HG03558 (cell line): ENCODE measurements around the gene HIGD2A.

Experiments
- ATAC-seq: cut with Tn5 transposase; IDR thresholded peaks from one replicate; pipeline ENCODE4 v1.9.1; 2021; ENCODE audit warnings: moderate number of reproducible peaks; ENCODE audit not compliant: unreplicated experiment; ENCODE audit errors: extremely low read depth

Gene HIGD2A

DNA sequence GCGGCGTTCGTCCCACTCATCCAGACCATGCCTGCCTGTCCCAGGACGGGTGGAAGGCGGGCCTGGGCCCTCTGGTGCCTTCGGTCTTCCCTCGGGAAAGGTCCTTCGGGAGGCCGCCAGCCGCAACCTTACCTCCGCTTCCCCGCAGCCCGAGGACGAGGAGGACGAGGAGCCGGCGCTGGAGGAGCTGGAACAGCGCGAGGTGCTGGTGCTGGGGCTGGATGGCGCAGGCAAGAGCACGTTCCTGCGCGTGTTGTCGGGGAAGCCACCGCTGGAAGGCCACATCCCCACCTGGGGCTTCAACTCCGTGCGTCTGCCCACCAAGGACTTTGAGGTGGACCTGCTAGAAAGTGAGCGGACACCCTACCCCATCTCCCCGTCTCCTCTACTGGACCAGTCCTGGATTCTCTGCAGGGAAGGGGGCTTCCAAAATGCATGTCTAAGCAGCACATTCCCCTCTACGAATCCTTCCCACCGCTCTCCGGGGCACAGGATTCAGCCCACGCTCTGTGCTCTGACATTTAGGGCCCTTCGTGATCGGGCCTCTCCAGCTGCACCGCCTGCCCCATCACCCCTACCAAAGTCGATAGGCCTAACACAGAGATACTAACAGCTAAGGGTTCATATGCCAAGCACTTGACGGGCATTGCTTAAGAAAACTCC is 22.2 kb upstream of the HIGD2A start:
- no peak for ATAC-seq

DNA sequence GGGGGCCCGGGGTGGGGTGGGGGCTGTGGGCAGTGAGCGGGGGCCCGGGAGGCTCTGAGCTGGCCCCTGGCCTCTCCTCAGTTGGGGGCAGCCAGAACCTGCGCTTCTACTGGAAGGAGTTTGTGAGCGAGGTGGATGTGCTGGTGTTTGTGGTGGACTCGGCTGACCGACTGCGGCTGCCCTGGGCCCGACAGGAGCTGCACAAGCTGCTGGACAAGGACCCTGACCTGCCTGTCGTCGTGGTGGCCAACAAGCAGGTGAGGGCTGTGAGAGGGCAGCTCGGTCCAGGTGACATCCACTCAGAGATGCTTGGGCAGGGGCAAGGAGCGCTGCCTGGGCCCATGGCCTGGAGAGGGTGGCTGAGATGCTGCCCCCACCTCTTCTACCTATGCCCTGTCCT is 19.8 kb upstream of the HIGD2A start:
- no peak for ATAC-seq

DNA sequence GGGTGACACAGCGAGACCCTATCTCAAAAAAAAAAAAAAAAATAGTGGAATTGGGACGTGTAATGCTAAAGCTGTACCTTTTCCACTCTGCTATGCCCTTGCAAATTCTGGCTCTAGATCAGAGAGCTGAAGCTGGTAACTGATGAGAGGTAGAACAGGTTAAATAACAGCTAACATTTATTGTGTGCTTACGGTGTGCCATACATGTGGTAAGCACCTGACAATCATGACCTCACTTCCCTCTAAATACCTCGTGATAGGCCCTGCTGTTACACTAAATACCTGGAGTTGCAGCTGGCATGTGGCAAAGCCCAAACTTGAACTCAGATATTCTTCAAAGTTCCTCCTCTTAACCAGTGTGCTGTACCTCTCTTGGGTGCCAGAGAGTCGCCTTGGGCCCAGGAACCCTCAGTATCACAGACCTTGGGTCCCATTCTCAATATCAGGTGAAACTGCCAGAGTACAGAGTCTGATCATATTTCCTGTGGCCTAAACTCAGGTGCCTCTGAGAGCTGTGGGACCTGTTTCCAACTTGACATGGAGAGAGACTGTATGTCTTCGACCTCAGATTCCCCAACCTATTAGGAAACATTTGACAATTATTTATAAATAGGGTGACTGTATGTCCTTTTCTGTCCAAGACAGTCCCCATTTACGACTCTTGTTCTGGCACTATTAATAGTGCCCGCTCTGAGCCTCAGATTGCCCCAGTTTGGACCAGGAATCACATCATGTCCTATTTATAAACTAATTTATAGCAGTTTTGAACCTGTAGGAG is 18.4 kb upstream of the HIGD2A start:
- no peak for ATAC-seq

DNA sequence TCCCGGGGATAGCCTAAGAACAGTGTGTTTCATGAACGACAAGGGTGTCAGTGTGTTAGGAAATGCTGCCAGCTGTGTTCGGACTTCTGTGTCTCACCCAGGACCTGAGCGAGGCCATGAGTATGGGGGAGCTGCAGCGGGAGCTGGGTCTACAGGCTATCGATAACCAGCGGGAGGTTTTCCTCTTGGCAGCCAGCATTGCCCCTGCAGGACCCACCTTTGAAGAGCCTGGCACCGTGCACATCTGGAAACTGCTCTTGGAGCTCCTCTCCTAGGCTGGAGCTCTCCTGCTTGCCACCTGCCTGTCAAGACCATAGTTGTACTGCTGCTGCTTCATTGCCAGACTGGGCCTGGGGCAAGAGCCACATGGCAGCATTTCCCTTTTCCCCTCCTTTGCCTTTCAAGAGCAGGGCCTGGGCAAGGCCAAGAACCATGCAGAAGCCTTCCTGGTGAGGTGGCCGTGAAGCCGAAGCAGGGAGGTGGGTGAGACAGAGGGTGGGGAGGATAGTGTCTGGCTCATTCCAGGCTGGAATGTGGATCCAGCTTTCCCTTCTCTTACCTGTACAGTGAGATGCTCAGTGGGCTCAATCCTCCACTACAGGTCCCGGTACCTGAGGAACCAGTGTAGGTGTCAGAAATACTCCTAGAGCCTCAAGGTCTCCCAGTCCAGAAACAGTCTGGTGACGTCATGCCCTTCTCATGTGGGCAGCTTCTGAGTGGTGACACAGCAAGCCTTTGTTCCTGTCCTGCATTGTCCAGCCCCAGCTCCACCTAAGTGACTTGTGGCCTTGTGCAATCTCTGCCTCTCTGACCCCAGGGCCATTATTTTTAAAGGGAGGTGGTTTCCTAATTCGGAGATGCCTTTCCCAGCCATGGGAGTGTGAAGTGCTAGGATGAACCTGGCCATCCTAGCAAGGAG is 16.7 kb upstream of the HIGD2A start:
- ATAC-seq = no peak

DNA sequence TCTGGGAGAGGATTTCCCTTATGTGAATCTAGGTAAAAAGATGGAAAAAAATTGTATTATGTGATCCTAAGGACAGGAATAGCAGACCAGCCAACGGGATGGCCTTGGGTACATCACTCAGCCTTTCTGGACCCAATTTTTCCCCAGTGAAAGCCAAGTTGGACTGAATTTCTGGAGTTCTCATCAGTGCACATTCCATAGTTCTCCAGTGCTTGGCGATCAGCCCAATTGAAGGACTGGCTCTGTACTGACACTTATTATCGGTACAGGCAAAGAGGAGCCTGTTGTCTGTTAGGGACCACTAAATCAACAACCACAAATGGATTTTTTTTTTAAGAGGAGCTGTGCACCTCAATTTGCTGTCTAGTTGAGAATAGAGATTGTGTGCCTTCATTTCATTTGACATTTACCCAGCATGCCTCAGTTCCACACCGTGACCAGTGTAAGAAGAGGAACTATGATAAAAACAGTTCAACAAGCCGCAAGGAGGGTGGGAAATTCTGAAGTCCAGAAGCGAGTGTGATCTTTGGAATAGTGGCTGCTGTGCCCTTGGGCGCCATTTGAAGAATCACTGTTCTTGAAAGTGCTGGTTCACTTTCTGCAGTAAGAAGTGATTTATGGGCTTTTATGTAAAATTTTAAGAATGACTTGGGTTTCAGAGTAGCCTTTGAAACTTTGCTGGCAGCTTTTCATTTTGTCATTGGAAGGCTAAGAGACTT is 15.3 kb upstream of the HIGD2A start:
- no peak for ATAC-seq

DNA sequence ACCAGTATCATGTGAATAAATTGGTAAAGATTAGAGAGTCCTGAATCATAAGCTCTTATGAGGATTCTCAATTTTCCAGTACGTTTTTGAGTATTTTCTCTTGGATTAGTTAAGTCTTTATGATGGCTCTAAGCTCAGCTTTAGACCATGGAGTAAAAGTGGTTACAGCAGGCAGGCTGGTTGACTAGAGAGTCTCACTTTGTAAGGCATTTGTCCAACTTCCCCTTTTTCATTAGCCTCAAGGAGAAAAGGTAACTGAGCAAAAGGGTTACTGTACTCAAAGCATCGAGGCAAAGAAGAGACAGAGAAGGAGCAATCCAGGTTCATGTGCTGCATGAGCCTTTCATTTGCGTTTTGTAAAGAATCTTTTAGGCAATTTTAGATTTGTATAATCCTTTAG is 8.7 kb upstream of the HIGD2A start:
- no peak for ATAC-seq

DNA sequence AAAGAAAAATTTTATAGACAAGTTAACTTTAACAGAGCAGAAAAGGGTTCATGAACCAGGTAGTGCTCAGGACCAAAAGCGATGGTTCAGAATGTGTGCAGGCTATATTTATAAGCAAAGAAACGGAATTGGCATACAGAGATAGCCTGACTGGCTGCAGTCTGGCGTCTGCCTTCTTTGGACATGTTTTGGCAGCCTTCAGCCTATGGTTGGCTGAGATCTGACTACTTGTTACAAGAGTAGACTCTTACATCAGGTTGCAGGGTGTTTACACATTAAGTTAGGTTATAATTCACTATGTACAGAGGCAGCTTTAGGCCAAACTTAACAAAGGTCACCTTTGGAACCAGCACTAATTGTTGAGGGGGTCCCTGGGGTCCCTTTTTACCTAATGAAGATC is 7.1 kb upstream of the HIGD2A start:
- no peak for ATAC-seq

DNA sequence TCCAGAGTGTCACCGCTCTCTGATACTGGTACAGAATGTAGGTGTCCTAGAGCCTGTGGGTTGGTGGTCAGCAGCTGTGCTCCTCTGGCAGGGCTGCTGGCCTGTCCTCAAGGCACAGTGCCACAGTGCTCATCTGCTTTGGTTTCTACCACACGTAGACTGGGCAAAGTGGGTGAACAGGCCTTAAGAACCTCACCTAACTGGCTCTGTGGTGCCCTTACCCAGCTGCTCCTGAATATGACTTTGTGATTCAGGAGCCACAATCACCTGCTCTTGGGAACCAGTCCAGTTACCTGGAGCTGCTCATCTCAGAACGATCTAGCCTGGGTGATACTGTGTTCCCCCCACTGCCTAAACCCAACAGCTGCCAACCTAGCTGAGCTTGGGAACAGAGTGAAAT is 6.6 kb upstream of the HIGD2A start:
- no peak for ATAC-seq

DNA sequence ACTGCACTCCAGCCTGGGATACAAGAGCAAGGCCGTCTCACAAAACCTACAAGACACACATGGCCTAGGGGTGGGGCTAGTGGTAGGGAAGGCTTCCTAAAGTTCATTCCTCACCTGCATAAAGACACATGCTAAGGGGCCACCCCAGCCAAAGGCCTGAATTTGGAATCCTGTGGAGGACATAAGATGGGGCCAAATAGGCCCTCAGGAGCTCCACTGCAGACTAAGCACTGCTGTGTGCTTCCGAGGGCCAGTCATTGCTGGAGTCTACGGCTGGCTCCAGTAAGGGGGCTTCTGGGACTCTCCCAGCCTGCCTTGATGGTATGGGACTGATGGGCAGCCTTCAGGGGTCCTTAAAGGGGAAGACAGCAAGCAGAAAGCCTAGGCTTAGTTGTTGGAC is 5.8 kb upstream of the HIGD2A start:
- ATAC-seq = no peak

DNA sequence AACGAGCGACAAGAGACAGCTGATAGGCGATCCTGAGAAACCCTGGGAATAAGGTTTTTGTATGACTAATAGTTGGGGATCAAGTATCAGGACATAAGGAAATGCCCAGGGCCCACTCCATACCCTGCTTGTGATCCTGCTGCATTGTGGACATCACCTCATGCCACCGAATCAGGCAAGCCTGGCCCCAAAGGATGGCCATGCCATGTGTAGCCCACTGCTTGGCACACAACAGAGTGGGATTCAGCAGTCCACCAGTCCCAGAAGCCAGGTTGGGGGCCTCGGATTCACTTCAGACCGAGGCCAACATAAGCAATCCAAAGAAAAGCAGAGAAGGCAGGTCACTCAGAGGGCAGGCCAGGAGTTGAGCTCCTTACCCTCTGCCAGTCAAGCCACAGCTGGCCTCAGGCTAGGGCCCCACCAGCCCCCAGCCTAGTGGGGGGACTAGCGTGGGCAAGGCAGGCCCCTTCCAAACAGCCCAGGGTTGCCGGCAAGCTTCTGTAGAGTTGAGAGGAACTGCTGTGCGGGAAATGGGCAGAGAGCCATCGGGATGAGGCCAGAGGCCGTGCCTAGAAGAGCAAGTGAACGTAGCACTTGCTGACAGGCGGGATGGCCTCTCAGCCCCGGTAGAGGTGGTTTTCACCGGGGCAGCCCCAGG is 5.2 kb upstream of the HIGD2A start:
- ATAC-seq = no peak

DNA sequence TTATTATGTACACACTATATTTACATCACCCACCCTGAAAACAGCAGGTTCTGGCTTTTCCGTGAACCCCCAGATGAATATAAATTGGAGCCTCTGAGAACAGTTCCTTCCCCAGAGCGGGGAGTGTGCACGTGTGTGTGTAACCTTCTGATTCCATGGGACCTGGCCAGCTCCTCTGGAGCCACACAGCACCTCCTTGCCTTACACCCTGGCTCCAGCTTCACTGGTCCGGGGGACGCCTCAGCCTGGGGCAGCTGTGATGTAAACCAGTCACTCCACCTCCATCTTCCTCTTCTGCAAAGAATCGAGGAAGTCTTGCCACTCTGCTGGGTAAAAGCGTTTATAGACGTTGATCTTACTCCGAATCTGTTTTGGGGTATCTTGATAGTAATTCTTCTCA is 4.6 kb upstream of the HIGD2A start:
- ATAC-seq = no peak

DNA sequence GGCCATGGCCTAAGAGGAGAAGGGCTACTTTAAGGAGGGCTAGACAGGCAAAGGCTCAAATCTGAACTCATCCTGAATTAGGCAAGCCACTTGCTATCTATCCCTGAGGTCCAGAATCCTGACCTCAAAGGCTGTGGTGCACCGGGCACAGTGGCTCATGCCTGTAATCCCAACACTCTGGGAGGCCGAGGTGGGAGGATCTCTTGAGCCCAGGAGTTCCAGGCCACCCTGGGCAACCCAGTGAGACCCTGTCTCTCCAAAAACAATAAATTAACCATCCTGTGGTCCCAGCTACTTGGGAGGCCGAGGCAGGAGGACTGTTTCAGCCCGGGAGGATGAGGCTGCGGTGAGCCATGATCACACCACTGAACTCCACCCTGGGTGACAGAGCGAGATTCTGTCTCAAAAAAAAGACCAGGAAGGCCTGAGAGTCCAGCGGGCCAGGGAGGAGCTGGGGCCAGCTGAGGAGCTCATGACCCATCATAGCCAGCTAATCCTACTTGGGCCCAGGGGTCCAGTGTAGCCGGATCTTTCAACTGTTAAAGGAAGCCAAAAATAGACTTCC is 4.1 kb upstream of the HIGD2A start:
- ATAC-seq = no peak

DNA sequence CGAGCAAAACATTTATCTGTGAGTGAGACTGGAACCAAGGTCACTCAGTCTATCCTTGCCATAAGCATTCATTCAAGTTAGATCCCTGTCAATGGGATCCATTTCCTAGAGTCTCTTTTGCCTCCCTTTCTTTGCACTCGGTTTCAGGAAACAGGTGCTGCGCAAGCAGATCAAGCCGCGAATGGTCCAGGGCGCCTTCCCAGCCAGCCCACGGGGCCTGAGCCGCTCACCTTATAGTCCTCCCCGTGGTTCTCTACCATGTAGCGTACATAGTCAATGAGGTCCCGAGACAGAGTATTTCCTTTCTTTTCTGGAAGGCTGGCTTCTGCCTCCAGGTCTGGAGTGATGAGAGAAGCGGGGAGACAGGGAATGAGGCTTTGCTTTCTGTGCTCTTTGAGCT is 3.6 kb upstream of the HIGD2A start:
- ATAC-seq = no peak

DNA sequence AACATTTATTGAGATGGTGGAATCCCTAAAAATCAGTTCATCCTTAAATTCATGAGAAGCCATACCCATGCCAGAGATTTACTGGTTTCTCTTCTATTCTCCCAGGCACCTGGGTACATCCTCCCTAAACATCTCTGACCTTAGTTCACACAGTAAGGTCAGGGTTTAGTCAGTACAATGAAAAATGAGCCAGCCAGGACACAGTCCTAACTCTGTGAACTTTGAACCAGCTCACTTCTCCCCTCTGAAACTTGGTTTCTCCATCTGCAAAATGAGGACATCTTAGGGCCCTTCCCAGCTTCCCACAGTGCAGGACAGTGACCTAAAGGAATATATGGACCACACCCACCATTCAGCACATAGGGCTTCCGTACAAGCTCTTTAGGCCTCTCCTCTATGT is 2.1 kb upstream of the HIGD2A start:
- ATAC-seq = no peak

DNA sequence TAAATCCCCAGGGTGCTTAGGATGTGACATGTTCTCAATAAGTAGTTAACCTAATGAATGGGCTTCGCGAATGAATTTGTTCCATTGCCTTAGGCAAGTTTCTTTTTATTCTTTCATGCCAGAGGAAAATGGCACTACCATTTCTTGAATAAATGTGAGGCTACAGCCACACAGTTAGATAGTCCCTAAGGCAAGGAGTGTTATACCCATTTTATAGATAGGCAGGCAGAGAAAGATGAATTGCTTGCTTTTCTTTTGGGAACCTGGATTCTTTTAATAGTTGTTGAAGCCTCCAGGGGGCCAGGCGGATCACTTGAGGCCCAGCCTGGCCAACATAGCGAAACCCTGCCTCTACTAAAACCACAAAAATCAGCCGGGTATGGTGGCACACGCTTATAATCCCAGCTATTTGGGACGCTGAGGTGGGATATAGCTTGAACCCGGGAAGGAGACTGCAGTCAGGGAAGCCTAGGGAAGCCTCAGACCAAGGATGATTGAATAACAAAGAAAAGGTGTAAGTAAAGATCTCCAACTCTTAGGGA is 1.1 kb upstream of the HIGD2A start:
- no peak for ATAC-seq

DNA sequence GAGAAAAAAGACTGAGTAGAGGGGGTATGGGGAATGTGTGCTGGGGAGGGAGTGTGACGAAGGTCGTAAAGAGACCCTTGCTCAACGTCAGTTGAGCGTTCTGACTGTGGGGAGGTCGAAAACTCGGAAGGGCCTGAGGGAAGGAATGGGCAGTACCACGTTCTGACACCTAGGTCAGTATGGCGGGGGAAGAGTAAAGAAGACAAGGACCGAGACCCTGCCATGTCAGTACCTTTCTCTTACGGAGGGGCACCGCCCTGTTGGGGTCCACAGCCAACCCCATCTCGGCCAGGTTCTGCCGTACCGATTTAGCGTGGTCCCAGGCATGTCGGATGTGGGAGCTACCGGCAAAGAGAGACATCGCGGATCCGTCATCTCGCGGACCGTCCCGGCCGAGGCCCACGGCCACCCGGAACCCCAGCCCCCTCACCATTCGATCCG is 528 bp upstream of the HIGD2A start:
- no peak for ATAC-seq

DNA sequence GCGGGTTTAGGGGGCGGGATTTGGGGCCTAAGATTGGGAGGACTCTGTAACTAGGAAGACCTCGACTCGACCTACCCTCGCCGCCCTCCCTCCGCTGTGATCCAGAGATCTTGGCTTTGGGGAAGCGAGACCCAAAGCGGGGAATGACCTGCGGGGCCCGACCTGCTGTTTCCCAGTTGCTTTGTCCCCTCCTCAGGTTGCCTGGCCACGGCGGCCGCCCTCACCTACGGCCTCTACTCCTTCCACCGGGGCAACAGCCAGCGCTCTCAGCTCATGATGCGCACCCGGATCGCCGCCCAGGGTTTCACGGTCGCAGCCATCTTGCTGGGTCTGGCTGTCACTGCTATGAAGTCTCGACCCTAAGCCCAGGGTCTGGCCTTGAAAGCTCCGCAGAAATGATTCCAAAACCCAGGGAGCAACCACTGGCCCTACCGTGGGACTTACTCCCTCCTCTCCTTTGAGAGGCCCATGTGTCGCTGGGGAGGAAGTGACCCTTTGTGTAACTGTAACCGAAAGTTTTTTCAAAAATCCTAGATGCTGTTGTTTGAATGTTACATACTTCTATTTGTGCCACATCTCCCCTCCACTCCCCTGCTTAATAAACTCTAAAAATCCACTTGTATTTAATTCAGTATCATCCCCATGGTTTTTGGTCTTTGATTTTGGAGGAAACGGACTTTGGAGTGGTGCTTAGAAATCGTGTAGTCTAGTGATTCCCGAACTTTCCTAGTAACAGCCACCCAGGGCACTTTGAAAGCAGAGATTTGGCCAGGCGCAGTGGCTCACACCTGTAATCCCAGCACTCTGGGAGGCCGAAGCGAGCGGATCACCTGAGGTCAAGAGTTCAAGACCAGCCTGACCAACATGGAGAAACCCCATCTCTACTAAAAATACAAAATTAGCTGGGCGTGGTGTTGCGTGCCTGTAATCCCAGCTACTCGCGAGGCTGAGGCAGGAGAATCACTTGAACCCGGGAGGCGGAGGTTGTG is 878 bp downstream of the HIGD2A start:
- ATAC-seq = peak; percentile 12

DNA sequence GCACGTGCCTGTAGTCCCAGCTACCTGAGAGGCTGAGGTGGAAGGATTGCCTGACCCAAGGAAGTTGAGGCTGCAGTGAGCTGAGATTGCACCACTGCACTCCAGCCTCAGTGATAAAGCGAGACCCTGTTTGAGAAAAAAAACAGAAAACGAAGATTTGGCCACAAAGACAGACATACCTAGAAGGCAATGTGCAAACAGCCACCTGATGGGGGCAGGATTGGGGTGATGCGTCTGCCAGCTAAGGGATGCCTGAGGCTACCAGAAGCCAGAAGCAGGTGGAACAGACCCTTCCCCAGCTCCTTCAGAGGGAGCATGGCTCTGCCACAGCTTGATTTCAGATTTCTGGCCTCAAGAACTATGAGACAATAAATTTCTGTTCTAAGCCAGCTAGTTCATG is 2.9 kb downstream of the HIGD2A start:
- no peak for ATAC-seq
